ENCODE data around the gene PDPK1.
"Not testable (repeated sequence)": the region's sequence is repeated elsewhere in the genome, so short reads cannot be mapped to it uniquely, and the experiment has no call there.

PDPK1 gene

DNA sequence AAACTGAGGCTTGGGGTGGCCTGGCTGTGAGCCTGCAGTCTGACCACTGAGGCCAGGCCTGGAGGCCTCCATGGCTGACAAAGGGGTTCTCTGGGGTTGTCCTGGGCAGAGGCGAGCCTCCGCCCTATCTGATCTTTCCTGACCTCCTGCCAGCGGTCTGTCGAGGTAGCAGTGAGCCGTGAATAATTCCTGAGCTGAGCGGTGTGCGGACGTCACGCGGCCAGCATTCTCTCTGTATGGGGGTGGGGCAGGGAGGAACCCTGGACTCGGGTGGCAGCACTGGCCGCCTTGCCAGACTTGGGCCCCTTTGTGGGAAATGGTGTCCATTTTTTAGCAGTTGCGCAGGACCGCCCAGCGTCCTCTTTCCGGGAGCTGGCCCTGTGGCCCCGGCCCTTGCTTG lies 74.1 kb downstream of the PDPK1 start:
- not testable (repeated sequence) for DNase-seq (ENCODE audit: low spot score)

- DNase-seq (ENCODE audit: low spot score), result not testable (repeated sequence)
Measured at GRCh38 chr16:2613251-2613650, 75.4 kb downstream of the PDPK1 start.

DNA sequence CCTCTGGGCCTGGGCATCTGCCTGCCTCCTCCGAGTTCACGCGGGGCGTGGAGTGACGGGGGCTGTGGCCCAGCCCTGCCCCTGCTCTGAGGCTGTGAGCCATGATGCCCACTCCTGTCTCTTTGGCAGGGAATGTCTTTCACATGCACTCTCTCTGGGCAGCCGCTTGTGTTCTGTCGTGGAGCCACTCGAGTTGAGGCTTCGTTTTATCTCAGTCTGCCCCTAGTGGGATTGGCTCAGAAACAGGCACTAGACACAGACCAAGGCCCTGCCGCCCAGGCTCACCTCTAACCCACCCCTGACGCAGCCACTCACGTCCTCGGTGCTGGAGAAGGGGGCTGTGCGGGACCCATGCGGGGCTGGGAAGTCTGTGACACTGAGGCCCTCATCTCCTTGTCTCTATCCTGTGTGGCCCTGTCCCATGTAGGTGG lies 77.0 kb downstream of the PDPK1 start:
- no peak for DNase-seq (ENCODE audit: low spot score)

DNA sequence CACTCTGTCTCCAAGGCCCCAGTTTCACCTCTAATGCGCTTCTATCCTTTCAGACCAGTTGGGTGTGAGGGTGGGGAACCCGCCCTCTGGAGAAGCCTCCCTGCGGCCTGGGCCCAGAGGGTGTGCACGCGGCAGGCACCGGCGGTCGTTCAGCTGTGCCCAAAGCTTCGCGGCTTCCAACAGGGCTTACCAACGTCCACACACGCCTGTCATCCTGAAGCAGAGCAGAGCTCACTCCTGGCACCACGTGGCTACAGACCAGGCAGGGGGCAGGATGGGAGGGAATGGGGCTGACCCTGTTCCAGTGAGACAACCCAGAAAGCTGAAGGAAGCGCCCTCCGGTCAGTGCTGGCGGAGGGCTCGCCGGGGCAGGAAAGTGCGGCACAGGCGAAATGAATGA lies 81.1 kb downstream of the PDPK1 start:
- not testable (repeated sequence) for DNase-seq (ENCODE audit: low spot score)

DNA sequence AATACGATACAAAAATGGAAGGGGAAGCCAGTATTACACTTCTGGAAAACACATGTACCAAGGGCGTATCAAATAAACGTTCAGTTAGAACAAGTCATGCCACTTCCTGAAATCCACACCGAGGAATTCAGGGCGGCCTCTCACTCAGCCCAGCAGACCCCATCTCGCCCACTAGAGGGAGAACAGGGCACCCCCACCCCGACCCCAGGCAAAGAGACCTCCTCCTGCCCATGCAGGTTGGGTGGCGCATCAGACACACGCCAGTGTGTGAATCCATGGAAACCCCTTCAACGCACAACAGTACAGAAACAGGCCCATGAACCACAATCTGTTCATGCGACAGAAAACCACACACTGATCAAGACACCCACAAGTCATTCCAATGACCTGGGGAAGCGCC lies 81.8 kb downstream of the PDPK1 start:
- DNase-seq (ENCODE audit: low spot score), result not testable (repeated sequence)

GRCh38 chr16:2620870-2621269 lies 83.0 kb downstream of the PDPK1 start:
- DNase-seq (ENCODE audit: low spot score), result not testable (repeated sequence)

- DNase-seq (ENCODE audit: low spot score), result not testable (repeated sequence)
Measured at GRCh38 chr16:2621395-2621794, 83.6 kb downstream of the PDPK1 start.

- DNase-seq (ENCODE audit: low spot score), result not testable (repeated sequence)
Measured at GRCh38 chr16:2627075-2627474, 89.3 kb downstream of the PDPK1 start.

DNA sequence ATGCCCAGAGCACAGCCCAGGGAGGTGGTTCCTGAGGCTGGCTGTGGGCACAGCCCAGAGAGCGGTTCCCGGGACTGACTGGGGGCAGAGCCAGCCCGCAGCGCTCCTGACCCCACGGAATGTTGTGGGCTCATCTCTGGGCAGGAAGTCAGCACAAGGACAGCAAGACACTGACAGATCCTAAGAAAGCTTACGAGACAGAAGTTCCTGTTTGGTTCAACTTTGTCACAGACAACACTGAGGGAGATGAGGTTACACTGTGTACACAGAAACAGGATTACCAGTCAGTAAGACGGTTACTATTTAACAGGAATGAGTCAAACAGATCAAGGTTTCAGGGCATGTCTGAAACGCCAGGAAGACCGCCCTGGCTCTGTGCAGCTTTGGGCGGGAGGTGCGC lies 93.4 kb downstream of the PDPK1 start:
- not testable (repeated sequence) for DNase-seq (ENCODE audit: low spot score)

DNA sequence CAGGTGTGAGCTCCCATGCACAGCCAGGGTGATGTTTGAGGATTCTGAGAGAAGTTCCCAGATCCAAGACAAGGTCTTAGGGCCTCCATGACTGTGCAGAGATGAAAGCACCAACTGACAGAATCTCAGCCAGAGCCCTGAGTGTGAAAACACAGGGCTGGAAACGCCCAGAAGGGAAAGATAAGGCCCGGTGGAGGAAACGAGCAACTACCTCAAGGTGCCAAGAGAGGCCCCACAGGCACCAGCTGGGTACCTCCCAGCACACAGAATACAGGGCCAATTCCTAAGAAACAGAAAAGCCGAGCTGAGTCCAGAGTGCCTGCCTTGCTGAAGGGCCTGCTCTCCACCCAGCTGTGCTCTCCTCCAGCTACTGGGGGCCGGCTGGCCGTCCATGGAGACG lies 94.5 kb downstream of the PDPK1 start:
- not testable (repeated sequence) for DNase-seq (ENCODE audit: low spot score)

DNA sequence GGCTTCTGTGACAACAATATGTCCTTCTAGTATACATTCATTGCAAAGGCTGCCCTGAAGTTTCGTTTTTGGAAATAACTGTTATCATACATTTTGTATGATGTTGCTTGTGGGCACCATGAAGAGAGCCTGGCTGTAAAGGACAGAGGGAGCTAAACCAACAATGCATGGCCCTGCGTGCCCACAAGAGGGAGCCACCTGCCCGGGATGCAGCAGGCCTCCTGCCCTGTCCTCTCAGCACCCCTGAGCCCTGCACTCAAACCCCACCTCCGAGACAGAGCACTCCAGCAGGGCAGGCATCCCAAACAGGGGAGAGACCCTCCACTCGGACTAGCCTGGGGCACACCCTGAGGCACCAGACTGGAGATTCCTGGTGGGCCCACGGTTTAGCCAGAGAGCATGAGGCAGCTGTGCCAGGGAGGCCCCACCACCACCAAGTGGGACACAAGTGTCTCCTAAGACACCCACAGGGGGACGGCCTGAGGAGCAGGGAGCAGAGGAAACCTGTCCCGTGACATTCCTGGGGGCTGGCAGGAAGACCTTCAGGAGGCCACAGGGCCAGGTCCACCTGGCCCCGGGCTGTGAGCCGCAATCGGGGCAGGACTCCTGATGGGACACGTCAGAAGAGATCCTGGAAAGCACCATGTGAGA lies 101.4 kb downstream of the PDPK1 start:
- not testable (repeated sequence) for DNase-seq (ENCODE audit: low spot score)

DNA sequence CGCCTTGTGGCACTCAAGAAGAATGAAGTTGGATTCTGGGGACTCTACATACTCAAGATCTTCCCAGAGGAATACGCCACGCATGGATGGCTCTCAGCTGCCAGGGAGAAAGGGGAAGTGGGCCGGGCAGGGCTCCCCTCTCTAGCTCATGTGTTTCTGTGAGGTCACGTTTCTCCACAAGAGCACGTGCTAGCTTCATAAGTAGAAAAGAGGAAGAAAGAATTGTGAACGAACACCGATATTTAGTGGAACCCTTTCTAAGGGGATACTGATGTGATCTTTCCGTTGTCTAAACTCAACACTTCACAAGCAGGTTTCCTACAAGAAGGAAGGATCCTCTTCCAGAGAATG lies 101.9 kb downstream of the PDPK1 start:
- not testable (repeated sequence) for DNase-seq (ENCODE audit: low spot score)

DNA sequence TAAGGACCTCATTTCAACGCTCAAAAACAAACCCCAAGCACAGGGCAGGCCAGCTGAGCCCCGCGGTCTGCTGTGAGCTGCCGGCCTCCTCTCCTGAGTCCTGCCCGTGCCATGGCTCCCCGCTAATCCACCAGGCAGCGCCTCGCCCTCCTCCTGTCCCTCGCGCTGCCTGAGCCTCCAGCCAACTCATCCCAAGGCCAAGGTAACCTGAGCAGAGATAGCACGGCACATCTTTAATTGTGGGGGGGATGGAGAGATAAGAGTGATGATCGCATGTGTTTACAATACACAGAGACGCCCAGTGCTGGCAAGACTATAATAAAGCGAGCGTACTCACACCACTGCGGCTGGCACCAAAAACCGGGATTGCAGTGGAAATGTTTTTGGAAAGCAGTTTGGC lies 104.7 kb downstream of the PDPK1 start:
- DNase-seq (ENCODE audit: low spot score), result not testable (repeated sequence)

GRCh38 chr16:2644754-2645453 lies 107.1 kb downstream of the PDPK1 start:
- not testable (repeated sequence) for DNase-seq (ENCODE audit: low spot score)

GRCh38 chr16:2651268-2651871 lies 113.5 kb downstream of the PDPK1 start:
- not testable (repeated sequence) for DNase-seq (ENCODE audit: low spot score)

Data from Ammon's horn (tissue), 1 donor.